ENCODE results near the gene TBPL1. TPM values are rescaled to one million over a fixed set of nuclear protein-coding genes. Genes with fewer than 3 reads are reported as not detected.

TBPL1 gene
- total and polyA plus RNA-seq, 9 of the 15 experiments (the other 6 are each of a cell fraction or from before 2014, with no cell fraction given), result 78.1 to 152 (median 107) TPM

- Histone ChIP-seq H3K27me3 (ENCODE audit: control insufficient read depth in 2 of 2, insufficient read depth in 2 of 2, low read length in 2 of 2) (no peaks in the 10 kb centered on the region), H3K9ac (ENCODE audit: insufficient read depth in 1 of 2, low read depth in 2 of 2, low read length in 2 of 2) (no peak overlapping the region), H4K20me1 (replicated peaks; ENCODE audit: control insufficient read depth, insufficient read depth, low read length) (no peaks in the 10 kb centered on the region), H3K9me1 (ENCODE audit: control insufficient read depth, insufficient read depth, low read length) (no peaks in the 10 kb centered on the region), H3K27ac (ENCODE audit: extremely low read depth, low read depth, low read length) (no peak overlapping the region), H3K4me2 (ENCODE audit: insufficient read depth, low read length) (no peak overlapping the region), H3K36me3 (ENCODE audit: control insufficient read depth, insufficient read depth, low read length) (no peaks in the 10 kb centered on the region), H3K4me1 (replicated peaks in 1 of 2; ENCODE audit: control insufficient read depth in 2 of 2, insufficient read depth in 2 of 2, low read length in 2 of 2) (peaks cover 4 to 17% of the 10 kb centered on the region in 2 experiments), H2AFZ (ENCODE audit: low read depth, low read length) (no peak overlapping the region), H3K79me2 (ENCODE audit: control insufficient read depth, insufficient read depth, low read length) (no peaks in the 10 kb centered on the region), H3K9me3 (replicated peaks; ENCODE audit: control insufficient read depth, insufficient read depth, low read depth, low read length) (no peaks in the 10 kb centered on the region), H3K4me3 (no peak overlapping the region)
- 47% methylated on average over 5 of the region's 5 CpGs for WGBS (ENCODE audit: insufficient coverage, low coverage, missing lambda C conversion rate)
- DNase-seq (ENCODE audit: extremely low read depth in 1 of 4, low spot score in 3 of 4) (no peak), FAIRE-seq (no peak), ATAC-seq (no peak)
- no TSS peak for BruUV-seq (replicated peaks)
- 0 out of 4 replicates have a peak, but pooled peaks of 1 of the 2 experiments have one; percentile 7 for TF ChIP-seq FOXA3 (CRISPR knock-in tag; conservative IDR thresholded peaks at IDR 0.05 in 1 of 2, IDR thresholded peaks at IDR 0.05 in 1 of 2)
- TF ChIP-seq FOXJ2 (tag; IDR thresholded peaks at IDR 0.05), result peak; percentile 23; the same call in 1 of the 2 replicates
- no peak for TF ChIP-seq FIP1L1 (IDR thresholded peaks at IDR 0.05; ENCODE audit: low read depth, low read length, poor library complexity, severe bottlenecking)
- TF ChIP-seq MEIS2 (IDR thresholded peaks at IDR 0.05; ENCODE audit: partially characterized antibody), result peak; percentile 5
- TF ChIP-seq, protein P1, sequence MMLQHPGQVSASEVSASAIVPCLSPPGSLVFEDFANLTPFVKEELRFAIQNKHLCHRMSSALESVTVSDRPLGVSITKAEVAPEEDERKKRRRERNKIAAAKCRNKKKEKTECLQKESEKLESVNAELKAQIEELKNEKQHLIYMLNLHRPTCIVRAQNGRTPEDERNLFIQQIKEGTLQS (IDR thresholded peaks at IDR 0.05), result peak; percentile 39; the same call in 1 of the 2 replicates
- TF ChIP-seq, protein P1 (CRISPR knock-in tag; conservative IDR thresholded peaks at IDR 0.05), result no peak
- TF ChIP-seq, protein P2, sequence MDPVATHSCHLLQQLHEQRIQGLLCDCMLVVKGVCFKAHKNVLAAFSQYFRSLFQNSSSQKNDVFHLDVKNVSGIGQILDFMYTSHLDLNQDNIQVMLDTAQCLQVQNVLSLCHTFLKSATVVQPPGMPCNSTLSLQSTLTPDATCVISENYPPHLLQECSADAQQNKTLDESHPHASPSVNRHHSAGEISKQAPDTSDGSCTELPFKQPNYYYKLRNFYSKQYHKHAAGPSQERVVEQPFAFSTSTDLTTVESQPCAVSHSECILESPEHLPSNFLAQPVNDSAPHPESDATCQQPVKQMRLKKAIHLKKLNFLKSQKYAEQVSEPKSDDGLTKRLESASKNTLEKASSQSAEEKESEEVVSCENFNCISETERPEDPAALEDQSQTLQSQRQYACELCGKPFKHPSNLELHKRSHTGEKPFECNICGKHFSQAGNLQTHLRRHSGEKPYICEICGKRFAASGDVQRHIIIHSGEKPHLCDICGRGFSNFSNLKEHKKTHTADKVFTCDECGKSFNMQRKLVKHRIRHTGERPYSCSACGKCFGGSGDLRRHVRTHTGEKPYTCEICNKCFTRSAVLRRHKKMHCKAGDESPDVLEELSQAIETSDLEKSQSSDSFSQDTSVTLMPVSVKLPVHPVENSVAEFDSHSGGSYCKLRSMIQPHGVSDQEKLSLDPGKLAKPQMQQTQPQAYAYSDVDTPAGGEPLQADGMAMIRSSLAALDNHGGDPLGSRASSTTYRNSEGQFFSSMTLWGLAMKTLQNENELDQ (CRISPR knock-in tag; IDR thresholded peaks at IDR 0.05; ENCODE audit: borderline replicate concordance), result no peak
- in situ Hi-C loops (cut with MboI) (no loop called here), intact Hi-C loops (cut with micrococcal nuclease) (no loop called here)
- ChIA-PET POLR2A (interaction anchor here (1.3 kb wide), 1 partner anchor 14 kb away, joined by 3 read pairs; no protein-coding TSS in a partner anchor), CTCF (ENCODE audit: low intra/inter-chr PET ratio) (no interaction called here)
These were observed 62.9 kb downstream of the TBPL1 start for GRCh38 chr6:134015719-134016557.

Data from K562 (cell line).